A549 (cell line): ENCODE results near the gene ASTN1.

ENCODE experiments used
- EHF ChIP-seq: fragments of 250-450 bp; sonication (Bioruptor Pico); IDR thresholded peaks from 2 replicates; pipeline ENCODE4 v1.5.0; 2020; ENCODE audit warnings: mild to moderate bottlenecking
- EP300 ChIP-seq, 2 experiments: fragments of >200 bp; sonication (Bioruptor Twin); formaldehyde crosslinking; IDR thresholded peaks; 2 replicates in 1 of 2; 3 replicates in 1 of 2; pipeline ENCODE4 v1.6.1; 2016 to 2017
- POLR2A ChIP-seq: IDR thresholded peaks from 2 replicates; pipeline ENCODE4 v1.6.1; 2012; ENCODE audit warnings: mild to moderate bottlenecking, low read length
- RAD21 ChIP-seq, 2 experiments: fragments of >200 bp in 1 of 2; sonication (Bioruptor Twin) in 1 of 2; formaldehyde crosslinking in 1 of 2; IDR thresholded peaks in 1 of 2; conservative IDR thresholded peaks in 1 of 2; 2 replicates in 1 of 2; 3 replicates in 1 of 2; pipeline ENCODE4 v1.6.1; 2012 to 2018; ENCODE audit warnings: inconsistent platforms in 1 of 2
- TF ChIP-seq, protein P1 (sequence below): fragments of >200 bp; sonication (Bioruptor Twin); formaldehyde crosslinking; IDR thresholded peaks from 3 replicates; pipeline ENCODE4 v1.5.1; 2016
- TF ChIP-seq, protein P2 (sequence below): IDR thresholded peaks from 2 replicates; pipeline ENCODE4 v1.6.1; 2012
- TF ChIP-seq, protein P3 (sequence below): fragments of 200-600 bp; sonication (generic); IDR thresholded peaks from 2 replicates; pipeline ENCODE4 v1.6.1; 2016; ENCODE audit warnings: antibody characterized with exemption, mild to moderate bottlenecking, moderate library complexity

- TF ChIP-seq RAD21 (conservative IDR thresholded peaks at IDR 0.05 in 1 of 2, IDR thresholded peaks at IDR 0.05 in 1 of 2) (no peak), EP300 (IDR thresholded peaks at IDR 0.05) (no peak), EHF (no peak), POLR2A (no peak)
- TF ChIP-seq, protein P1, sequence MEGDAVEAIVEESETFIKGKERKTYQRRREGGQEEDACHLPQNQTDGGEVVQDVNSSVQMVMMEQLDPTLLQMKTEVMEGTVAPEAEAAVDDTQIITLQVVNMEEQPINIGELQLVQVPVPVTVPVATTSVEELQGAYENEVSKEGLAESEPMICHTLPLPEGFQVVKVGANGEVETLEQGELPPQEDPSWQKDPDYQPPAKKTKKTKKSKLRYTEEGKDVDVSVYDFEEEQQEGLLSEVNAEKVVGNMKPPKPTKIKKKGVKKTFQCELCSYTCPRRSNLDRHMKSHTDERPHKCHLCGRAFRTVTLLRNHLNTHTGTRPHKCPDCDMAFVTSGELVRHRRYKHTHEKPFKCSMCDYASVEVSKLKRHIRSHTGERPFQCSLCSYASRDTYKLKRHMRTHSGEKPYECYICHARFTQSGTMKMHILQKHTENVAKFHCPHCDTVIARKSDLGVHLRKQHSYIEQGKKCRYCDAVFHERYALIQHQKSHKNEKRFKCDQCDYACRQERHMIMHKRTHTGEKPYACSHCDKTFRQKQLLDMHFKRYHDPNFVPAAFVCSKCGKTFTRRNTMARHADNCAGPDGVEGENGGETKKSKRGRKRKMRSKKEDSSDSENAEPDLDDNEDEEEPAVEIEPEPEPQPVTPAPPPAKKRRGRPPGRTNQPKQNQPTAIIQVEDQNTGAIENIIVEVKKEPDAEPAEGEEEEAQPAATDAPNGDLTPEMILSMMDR, result no peak
- TF ChIP-seq, protein P2, sequence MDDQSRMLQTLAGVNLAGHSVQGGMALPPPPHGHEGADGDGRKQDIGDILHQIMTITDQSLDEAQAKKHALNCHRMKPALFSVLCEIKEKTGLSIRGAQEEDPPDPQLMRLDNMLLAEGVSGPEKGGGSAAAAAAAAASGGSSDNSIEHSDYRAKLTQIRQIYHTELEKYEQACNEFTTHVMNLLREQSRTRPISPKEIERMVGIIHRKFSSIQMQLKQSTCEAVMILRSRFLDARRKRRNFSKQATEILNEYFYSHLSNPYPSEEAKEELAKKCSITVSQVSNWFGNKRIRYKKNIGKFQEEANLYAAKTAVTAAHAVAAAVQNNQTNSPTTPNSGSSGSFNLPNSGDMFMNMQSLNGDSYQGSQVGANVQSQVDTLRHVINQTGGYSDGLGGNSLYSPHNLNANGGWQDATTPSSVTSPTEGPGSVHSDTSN, result no peak
- TF ChIP-seq, protein P3, sequence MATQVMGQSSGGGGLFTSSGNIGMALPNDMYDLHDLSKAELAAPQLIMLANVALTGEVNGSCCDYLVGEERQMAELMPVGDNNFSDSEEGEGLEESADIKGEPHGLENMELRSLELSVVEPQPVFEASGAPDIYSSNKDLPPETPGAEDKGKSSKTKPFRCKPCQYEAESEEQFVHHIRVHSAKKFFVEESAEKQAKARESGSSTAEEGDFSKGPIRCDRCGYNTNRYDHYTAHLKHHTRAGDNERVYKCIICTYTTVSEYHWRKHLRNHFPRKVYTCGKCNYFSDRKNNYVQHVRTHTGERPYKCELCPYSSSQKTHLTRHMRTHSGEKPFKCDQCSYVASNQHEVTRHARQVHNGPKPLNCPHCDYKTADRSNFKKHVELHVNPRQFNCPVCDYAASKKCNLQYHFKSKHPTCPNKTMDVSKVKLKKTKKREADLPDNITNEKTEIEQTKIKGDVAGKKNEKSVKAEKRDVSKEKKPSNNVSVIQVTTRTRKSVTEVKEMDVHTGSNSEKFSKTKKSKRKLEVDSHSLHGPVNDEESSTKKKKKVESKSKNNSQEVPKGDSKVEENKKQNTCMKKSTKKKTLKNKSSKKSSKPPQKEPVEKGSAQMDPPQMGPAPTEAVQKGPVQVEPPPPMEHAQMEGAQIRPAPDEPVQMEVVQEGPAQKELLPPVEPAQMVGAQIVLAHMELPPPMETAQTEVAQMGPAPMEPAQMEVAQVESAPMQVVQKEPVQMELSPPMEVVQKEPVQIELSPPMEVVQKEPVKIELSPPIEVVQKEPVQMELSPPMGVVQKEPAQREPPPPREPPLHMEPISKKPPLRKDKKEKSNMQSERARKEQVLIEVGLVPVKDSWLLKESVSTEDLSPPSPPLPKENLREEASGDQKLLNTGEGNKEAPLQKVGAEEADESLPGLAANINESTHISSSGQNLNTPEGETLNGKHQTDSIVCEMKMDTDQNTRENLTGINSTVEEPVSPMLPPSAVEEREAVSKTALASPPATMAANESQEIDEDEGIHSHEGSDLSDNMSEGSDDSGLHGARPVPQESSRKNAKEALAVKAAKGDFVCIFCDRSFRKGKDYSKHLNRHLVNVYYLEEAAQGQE, result no peak
Measured at GRCh38 chr1:176885751-176886150, 278.8 kb downstream of the ASTN1 start.
